ENCODE data around the gene PHF12. TPM values are rescaled to one million over a fixed set of nuclear protein-coding genes. Genes with fewer than 3 reads are reported as not detected.
A peak's percentile ranks its signal among the peaks of the same experiment; 100 is the strongest.
"Not testable (repeated sequence)": the region's sequence is repeated elsewhere in the genome, so short reads cannot be mapped to it uniquely, and the experiment has no call there.

The PHF12 gene
- total RNA-seq, 2 experiments from 2014 or later = 52.8 to 56.7 TPM

DNA sequence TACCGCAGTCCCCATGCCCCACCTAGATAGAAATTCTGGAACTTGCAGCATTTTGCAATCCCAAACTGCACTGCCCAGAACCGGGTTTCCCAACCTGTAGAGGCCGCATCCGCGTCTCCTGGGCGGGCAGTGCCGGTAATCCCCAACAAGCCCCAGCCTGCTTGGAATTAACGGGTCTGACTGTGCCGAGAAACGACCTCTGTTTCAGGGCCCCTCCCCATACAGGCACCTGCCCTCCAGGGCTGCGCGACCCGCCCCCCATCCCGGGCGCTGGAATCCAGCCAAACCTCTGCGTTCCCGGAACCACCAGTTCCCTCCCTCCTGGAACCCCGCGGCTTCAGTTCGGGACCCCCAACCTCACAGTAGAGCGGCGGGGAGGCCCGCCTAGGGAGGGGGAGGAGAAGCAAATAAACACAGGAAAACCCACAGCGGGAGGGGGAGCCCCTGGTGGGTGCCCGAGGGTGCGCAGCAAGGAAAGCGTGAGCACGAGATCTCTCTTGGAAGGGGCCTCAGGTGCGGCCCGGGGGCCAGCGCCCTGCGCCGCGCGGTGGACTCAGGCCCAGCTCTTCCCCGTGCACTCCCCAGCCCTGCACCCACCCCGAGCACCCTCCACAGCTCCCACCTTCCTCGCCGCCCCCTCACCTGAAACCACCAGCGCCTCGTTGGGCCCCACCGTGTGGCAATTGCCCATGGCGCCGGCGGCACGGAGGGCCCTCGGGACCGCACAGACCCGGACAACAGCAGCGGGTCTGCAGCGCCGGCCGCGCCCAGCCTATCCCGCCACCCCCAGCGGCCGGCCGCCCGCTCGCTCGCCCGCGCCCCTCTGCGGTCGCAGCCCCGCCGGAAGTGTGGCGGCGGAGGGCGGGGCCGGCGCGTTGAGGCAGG is 54.2 kb downstream of the PHF12 start, which contains the start of gene FLOT2:
Gene FLOT2 (minus strand): TSS at position 850 of the 885 bp plus-strand sequence. CDS start 159 bp downstream, at position 691.
- Mint-ChIP-seq H3K9me3 (no peaks in the 10 kb centered on the region), H3K4me1 (ENCODE audit: low read depth) (peaks cover 72% of the 10 kb centered on the region), H3K4me3 (peak within 1 kb of the TSS; percentile 94), H3K36me3 (ENCODE audit: low read depth) (peaks cover 34% of the 10 kb centered on the region), H3K27me3 (ENCODE audit: low read depth) (no peaks in the 10 kb centered on the region), H3K27ac (peak within 1 kb of the TSS; percentile 93)
- CTCF ChIA-PET = interaction anchor here (0.5 to 5.1 kb wide), 14 partner anchors 14 to 170 kb away, joined by 3 to 30 read pairs (median 4); partner anchors contain the start of genes FAM222B, NEK8 and TLCD1
- intact Hi-C loops (cut with micrococcal nuclease) = loop anchor here (1.0 to 10.0 kb wide), 10 partner anchors 20 to 238 kb away; partner anchors contain the start of genes FAM222B and NEK8
- peak; percentile 88 for DNase-seq

GRCh38 chr17:28896491-28896883 is 54.8 kb downstream of the PHF12 start:
- CTCF ChIA-PET = interaction anchor here (1.0 to 5.1 kb wide), 7 partner anchors 18 to 169 kb away, joined by 3 to 30 read pairs (median 4); partner anchors contain the start of genes NEK8 and TLCD1
- peaks cover 32% of the 10 kb centered on the region for H3K36me3 Mint-ChIP-seq (ENCODE audit: low read depth)
- H3K27me3 Mint-ChIP-seq (ENCODE audit: low read depth) = no peaks in the 10 kb centered on the region
- DNase-seq = no peak
- H3K4me1 Mint-ChIP-seq (ENCODE audit: low read depth) = peaks cover 72% of the 10 kb centered on the region
- H3K9me3 Mint-ChIP-seq = no peaks in the 10 kb centered on the region
- H3K4me3 Mint-ChIP-seq = peak overlapping the region; percentile 94
- intact Hi-C loops (cut with micrococcal nuclease) = loop anchor here (2.0 to 10.0 kb wide), 4 partner anchors 20 to 238 kb away; no protein-coding TSS in a partner anchor
- H3K27ac Mint-ChIP-seq = peak overlapping the region; percentile 93

DNA sequence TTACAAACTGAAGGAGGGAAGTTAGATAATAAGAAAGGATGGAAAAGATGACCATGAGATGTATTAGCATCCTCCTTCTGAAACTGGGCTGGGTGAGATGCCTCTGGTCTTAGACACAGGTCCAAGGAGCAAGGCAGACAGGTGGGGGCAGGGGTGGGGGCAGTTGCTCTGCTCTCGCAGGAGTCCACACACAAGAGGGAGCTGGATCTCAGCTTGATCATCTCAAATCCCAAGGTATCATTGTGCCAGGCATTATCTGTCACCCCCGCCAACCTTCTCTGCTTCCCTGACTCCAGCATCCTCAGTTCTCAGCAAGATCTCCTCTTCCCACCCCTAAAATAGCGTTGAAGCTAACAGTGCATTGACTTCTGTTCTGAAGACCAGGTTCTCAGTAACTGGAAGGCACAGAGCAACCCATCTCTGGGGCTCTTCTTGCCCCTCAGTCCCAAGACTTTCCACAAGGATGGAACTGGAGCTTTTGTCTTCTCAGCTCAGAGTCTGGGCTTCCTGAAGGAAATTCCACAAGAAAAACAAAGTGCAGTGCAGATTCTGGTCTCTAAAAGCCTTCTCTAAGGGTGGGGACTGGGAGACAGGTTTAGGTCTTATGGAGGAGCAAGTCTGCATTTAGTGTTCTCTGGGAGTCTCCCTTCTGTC is 55.4 kb downstream of the PHF12 start:
- no peaks in the 10 kb centered on the region for H3K27me3 Mint-ChIP-seq (ENCODE audit: low read depth)
- intact Hi-C loops (cut with micrococcal nuclease) = loop anchor here (2.0 to 10.0 kb wide), 4 partner anchors 21 to 239 kb away; no protein-coding TSS in a partner anchor
- H3K4me3 Mint-ChIP-seq = peak overlapping the region; percentile 94
- H3K4me1 Mint-ChIP-seq (ENCODE audit: low read depth) = peaks cover 74% of the 10 kb centered on the region
- peak overlapping the region; percentile 93 for H3K27ac Mint-ChIP-seq
- CTCF ChIA-PET = interaction anchor here (1.0 to 5.1 kb wide), 8 partner anchors 17 to 168 kb away, joined by 3 to 30 read pairs (median 4); partner anchors contain the start of genes NEK8 and TLCD1
- peaks cover 35% of the 10 kb centered on the region for H3K36me3 Mint-ChIP-seq (ENCODE audit: low read depth)
- no peaks in the 10 kb centered on the region for H3K9me3 Mint-ChIP-seq
- DNase-seq = no peak

DNA sequence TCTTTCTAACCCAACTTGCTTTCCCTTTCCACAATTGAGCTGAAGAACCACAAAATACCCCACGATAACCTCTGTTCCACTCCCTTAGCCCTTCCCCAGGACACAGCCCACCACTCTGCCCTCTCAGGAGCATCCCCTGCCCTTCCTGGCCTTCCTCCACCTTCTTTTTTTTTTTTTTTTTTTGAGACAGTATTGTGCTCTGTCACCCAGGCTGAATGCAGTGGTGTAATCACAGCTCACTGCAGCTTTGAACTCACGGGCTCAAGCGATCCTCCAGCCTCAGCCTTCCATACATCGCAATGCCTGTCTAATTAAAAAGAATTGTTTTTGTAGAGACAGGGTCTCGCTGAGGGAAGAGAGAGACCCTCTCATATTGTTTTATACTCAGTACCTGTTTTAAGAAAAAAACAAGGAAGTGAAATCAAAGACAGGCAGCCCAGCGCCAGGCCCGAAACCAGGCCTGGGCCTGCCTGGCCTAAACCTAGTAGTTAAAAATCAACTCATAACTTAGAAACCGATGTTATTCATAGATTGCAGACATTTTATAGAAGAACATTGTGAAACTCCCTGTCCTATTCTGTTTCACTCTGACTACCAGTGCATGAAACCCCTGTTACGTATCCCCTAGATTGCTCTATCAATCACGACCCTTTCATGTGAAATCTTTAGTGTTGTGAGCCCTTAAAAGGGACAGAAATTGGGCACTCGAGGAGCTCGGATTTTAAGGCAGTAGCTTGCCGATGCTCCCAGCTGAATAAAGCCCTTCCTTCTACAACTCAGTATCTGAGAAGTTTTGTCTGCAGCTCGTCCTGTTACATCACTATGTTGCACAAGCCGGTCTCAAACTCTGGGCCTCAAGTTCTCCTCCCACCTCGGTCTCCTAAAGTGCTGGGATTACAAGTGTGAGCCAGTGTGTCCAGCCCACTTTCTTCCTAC is 57.8 kb downstream of the PHF12 start:
- CTCF ChIA-PET = interaction anchor here (0.6 to 5.1 kb wide), 12 partner anchors 9 to 166 kb away, joined by 3 to 30 read pairs (median 4); partner anchors contain the start of genes DHRS13, FAM222B, NEK8 and TLCD1
- H3K4me1 Mint-ChIP-seq (ENCODE audit: low read depth) = peaks cover 72% of the 10 kb centered on the region
- peak; percentile 61 for DNase-seq
- not testable (repeated sequence) for H3K27me3 Mint-ChIP-seq (ENCODE audit: low read depth); H3K9me3 Mint-ChIP-seq
- H3K36me3 Mint-ChIP-seq (ENCODE audit: low read depth) = peaks cover 17% of the 10 kb centered on the region
- H3K27ac Mint-ChIP-seq = peak overlapping the region; percentile 100
- intact Hi-C loops (cut with micrococcal nuclease) = loop anchor here (10.0 kb wide), 1 partner anchor 241 kb away; no protein-coding TSS in a partner anchor
- peak overlapping the region; percentile 75 for H3K4me3 Mint-ChIP-seq

DNA sequence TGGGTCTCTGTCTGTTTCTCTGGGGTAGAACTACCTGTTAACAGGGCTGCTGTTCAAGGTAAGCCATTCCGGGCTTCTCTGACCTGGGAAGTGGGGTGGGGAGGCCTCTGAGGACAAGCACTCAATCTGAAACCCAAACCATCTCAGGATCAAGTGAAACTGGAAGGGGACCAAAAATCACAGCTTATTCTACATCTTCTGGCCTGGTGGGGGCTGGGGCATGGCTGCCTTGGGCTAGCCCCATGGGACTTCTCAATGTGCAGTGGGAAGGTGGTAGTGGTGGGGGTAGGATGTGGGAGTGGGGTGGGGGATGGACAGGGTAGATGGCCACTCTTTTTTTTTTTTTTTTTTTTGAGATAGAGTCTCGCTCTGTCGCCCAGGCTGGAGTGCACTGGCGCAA is 59.3 kb downstream of the PHF12 start:
- H3K36me3 Mint-ChIP-seq (ENCODE audit: low read depth) = peaks cover 11% of the 10 kb centered on the region
- no peak for DNase-seq
- peak overlapping the region; percentile 77 for H3K27ac Mint-ChIP-seq
- peaks cover 62% of the 10 kb centered on the region for H3K4me1 Mint-ChIP-seq (ENCODE audit: low read depth)
- CTCF ChIA-PET = interaction anchor here (0.6 to 5.1 kb wide), 5 partner anchors 10 to 349 kb away, joined by 3 to 30 read pairs (median 17); partner anchors contain the start of genes DHRS13, NEK8 and TLCD1
- H3K27me3 Mint-ChIP-seq (ENCODE audit: low read depth) = no peaks in the 10 kb centered on the region
- no peaks in the 10 kb centered on the region for H3K9me3 Mint-ChIP-seq
- H3K4me3 Mint-ChIP-seq = no peak overlapping the region
- intact Hi-C loops (cut with micrococcal nuclease) = loop anchor here (10.0 kb wide), 1 partner anchor 243 kb away; no protein-coding TSS in a partner anchor

DNA sequence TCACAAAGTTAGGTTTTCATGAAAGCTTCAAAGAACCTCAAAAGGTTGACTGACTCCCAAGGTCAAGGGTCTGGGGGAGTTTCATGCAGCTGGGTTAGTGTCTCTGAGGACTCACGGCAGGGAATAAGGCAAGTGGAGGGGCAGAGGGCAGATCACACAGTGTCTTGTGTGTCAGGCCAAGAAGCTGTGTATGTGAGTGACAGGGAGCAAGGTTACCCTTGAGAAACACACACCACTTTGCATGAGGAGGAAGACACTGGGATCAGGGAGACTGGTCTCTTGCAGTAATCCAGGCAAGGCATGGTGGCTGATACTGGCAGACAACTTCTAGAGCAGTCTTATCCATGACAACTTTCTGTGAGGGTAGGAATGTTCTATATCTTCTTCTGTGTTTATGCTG is 60.1 kb downstream of the PHF12 start:
- no peak overlapping the region for H3K4me3 Mint-ChIP-seq
- peaks cover 60% of the 10 kb centered on the region for H3K4me1 Mint-ChIP-seq (ENCODE audit: low read depth)
- CTCF ChIA-PET = interaction anchor here (1.9 to 4.3 kb wide), 3 partner anchors 11 to 127 kb away, joined by 8 to 19 read pairs (median 9); no protein-coding TSS in a partner anchor
- peak overlapping the region; percentile 77 for H3K27ac Mint-ChIP-seq
- H3K36me3 Mint-ChIP-seq (ENCODE audit: low read depth) = peaks cover 11% of the 10 kb centered on the region
- intact Hi-C loops (cut with micrococcal nuclease) = loop anchor here (10.0 kb wide), 1 partner anchor 244 kb away; no protein-coding TSS in a partner anchor
- H3K27me3 Mint-ChIP-seq (ENCODE audit: low read depth) = no peaks in the 10 kb centered on the region
- no peaks in the 10 kb centered on the region for H3K9me3 Mint-ChIP-seq
- DNase-seq = no peak

GRCh38 chr17:28889996-28890395 is 61.3 kb downstream of the PHF12 start:
- Mint-ChIP-seq H3K27ac (peak overlapping the region; percentile 53), H3K4me3 (no peak overlapping the region), H3K27me3 (ENCODE audit: low read depth) (no peaks in the 10 kb centered on the region), H3K9me3 (no peaks in the 10 kb centered on the region), H3K36me3 (ENCODE audit: low read depth) (peaks cover 13% of the 10 kb centered on the region), H3K4me1 (ENCODE audit: low read depth) (peaks cover 49% of the 10 kb centered on the region)
- DNase-seq = no peak
- CTCF ChIA-PET = interaction anchor here (1.9 to 2.2 kb wide), 2 partner anchors 11 to 12 kb away, joined by 8 to 9 read pairs; no protein-coding TSS in a partner anchor
- intact Hi-C loops (cut with micrococcal nuclease) = loop anchor here (10.0 kb wide), 1 partner anchor 245 kb away; no protein-coding TSS in a partner anchor

DNA sequence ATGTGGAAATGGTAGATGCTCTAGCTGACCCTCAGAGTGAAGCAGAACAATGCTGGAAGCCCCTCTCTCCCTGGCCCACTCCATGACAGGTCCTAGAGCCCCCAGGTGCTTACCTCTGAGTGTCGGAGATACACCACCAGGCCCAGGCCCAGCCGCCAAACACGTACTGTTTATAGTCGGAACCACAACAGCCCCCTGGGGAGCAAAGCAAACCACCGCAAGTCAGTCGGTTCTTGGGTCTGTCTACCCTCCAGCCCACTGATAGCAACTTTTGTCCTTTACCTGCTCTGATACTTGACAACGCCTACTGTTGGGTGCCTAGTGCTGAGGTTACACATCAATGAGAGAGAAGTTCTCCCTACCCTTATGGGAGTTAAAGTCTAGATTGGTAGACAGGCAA is 62.5 kb downstream of the PHF12 start:
- Mint-ChIP-seq H3K27me3 (ENCODE audit: low read depth) (no peaks in the 10 kb centered on the region), H3K36me3 (ENCODE audit: low read depth) (peaks cover 15% of the 10 kb centered on the region), H3K4me1 (ENCODE audit: low read depth) (peaks cover 42% of the 10 kb centered on the region), H3K27ac (no peak overlapping the region), H3K4me3 (no peak overlapping the region), H3K9me3 (no peaks in the 10 kb centered on the region)
- intact Hi-C loops (cut with micrococcal nuclease) = no loop called here
- no peak for DNase-seq
- CTCF ChIA-PET = no interaction called here

GRCh38 chr17:28887871-28888471 is 63.3 kb downstream of the PHF12 start:
- Mint-ChIP-seq H3K27ac (no peak overlapping the region), H3K36me3 (ENCODE audit: low read depth) (peaks cover 11% of the 10 kb centered on the region), H3K4me3 (no peak overlapping the region), H3K27me3 (ENCODE audit: low read depth) (no peaks in the 10 kb centered on the region), H3K9me3 (no peaks in the 10 kb centered on the region), H3K4me1 (ENCODE audit: low read depth) (peaks cover 34% of the 10 kb centered on the region)
- intact Hi-C loops (cut with micrococcal nuclease) = no loop called here
- CTCF ChIA-PET = interaction anchor here (0.6 to 0.8 kb wide), 3 partner anchors 26 to 125 kb away, joined by 3 to 4 read pairs (median 3); no protein-coding TSS in a partner anchor
- DNase-seq = no peak

GRCh38 chr17:28885951-28886350 is 65.4 kb downstream of the PHF12 start:
- H3K9me3 Mint-ChIP-seq = no peaks in the 10 kb centered on the region
- no peak for DNase-seq
- H3K36me3 Mint-ChIP-seq (ENCODE audit: low read depth) = peaks cover 11% of the 10 kb centered on the region
- H3K27ac Mint-ChIP-seq = no peak overlapping the region
- H3K4me1 Mint-ChIP-seq (ENCODE audit: low read depth) = peaks cover 16% of the 10 kb centered on the region
- H3K4me3 Mint-ChIP-seq = no peak overlapping the region
- H3K27me3 Mint-ChIP-seq (ENCODE audit: low read depth) = no peaks in the 10 kb centered on the region
- intact Hi-C loops (cut with micrococcal nuclease) = no loop called here
- CTCF ChIA-PET = interaction anchor here (1.0 kb wide), 1 partner anchor 122 kb away, joined by 3 read pairs; no protein-coding TSS in a partner anchor

Data from activated naive CD4-positive, alpha-beta T cell treated with anti-CD3 and anti-CD28 coated beads for 36 hours (primary cell).